HepG2 (cell line): Measurements from ENCODE around the gene TSPAN5. TPM values are rescaled to one million over a fixed set of nuclear protein-coding genes. Genes with fewer than 3 reads are reported as not detected.

Experiments
- ATAC-seq: fragments of 200-7000 bp; cut with Tn5 transposase; 3 replicates; pipeline ENCODE4 v1.9.1; 2020; ENCODE audit warnings: mild to moderate bottlenecking, moderate library complexity
- BruUV-seq: library from RNA; stranded (reverse); fragments of 400-500 nt; replicated peaks from 2 replicates; lab custom pipeline; 2021; lab: Mats Ljungman, UMichigan
- CTCF ChIA-PET: fragments of 300-600 bp; formaldehyde crosslinking; extraction: SDS; loops from one replicate; lab custom pipeline; 2021; ENCODE audit warnings: low total read pairs, inconsistent platforms, low intra/inter-chr PET ratio; lab: Yijun Ruan, JAX
- POLR2A ChIA-PET: fragments of 350-600 bp; sonication (Branson Sonifier 250); formaldehyde crosslinking; loops from one replicate; lab custom pipeline; 2020; ENCODE audit warnings: antibody characterized with exemption, inconsistent platforms; lab: Yijun Ruan, JAX
- DNase-seq: peaks from one replicate; pipeline ENCODE4 v3.0.0-alpha.2; 2015; ENCODE audit warnings: low spot score
- FAIRE-seq: peaks from 3 replicates; lab custom pipeline; 2011; peaks lifted over from hg19 to GRCh38; lab: Jason Lieb, UNC
- H2AFZ ChIP-seq: one replicate; pipeline ENCODE4 v1.6.1; 2011; ENCODE audit warnings: low read length, inconsistent platforms
- H3K27ac ChIP-seq: fragments of 300-600 bp; 3 replicates; pipeline ENCODE4 v1.8.0; 2011; ENCODE audit warnings: mixed run types, mild to moderate bottlenecking, mixed read lengths, low read length, inconsistent platforms; ENCODE audit not compliant: insufficient read depth; ENCODE audit errors: extremely low read length
- H3K27me3 ChIP-seq, 2 experiments: fragments of 200-600 bp in 1 of 2; 2 replicates in 1 of 2; 3 replicates in 1 of 2; pipeline versions ENCODE4 v1.6.0 to v1.8.0; 2011; ENCODE audit warnings: low read length in 2 of 2, mild to moderate bottlenecking in 2 of 2, moderate library complexity in 2 of 2, inconsistent platforms in 1 of 2; ENCODE audit not compliant: insufficient read depth in 2 of 2, control insufficient read depth in 1 of 2
- H3K36me3 ChIP-seq, 2 experiments: fragments of 200-600 bp in 1 of 2; replicated peaks in 1 of 2; 2 replicates in 1 of 2; 3 replicates in 1 of 2; pipeline versions ENCODE4 v1.5.1 to v1.8.0; 2011; ENCODE audit warnings: low read length in 2 of 2, inconsistent platforms in 1 of 2; ENCODE audit not compliant: insufficient read depth in 2 of 2, control insufficient read depth in 1 of 2
- H3K4me1 ChIP-seq: 2 replicates; pipeline ENCODE4 v1.5.1; 2012; ENCODE audit warnings: low read length, inconsistent platforms; ENCODE audit not compliant: insufficient read depth
- H3K4me2 ChIP-seq: 2 replicates; pipeline ENCODE4 v1.6.0; 2011; ENCODE audit warnings: low read depth, low read length, inconsistent platforms
- H3K4me3 ChIP-seq, 3 experiments: fragments of 200-600 bp in 1 of 3; sonication (generic), shearing (Covaris generic) in 1 of 3; replicated peaks in 1 of 3; 2 replicates each; pipeline ENCODE4 v1.5.1; 2011 to 2016; ENCODE audit warnings: low read length in 3 of 3, inconsistent platforms in 2 of 3, low read depth in 2 of 3, mild to moderate bottlenecking in 2 of 3, control low read depth in 1 of 3, mixed read lengths in 1 of 3; ENCODE audit not compliant: insufficient read depth in 1 of 3
- H3K79me2 ChIP-seq: one replicate; pipeline ENCODE4 v1.6.1; 2011; ENCODE audit warnings: low read length, inconsistent platforms; ENCODE audit not compliant: insufficient read depth
- H3K9ac ChIP-seq: 2 replicates; pipeline ENCODE4 v1.6.0; 2011; ENCODE audit warnings: mild to moderate bottlenecking, low read depth, low read length, inconsistent platforms; ENCODE audit not compliant: insufficient read depth
- H3K9me3 ChIP-seq: 2 replicates; pipeline ENCODE4 v1.5.1; 2012; ENCODE audit warnings: mild to moderate bottlenecking, low read length
- H4K20me1 ChIP-seq: 2 replicates; pipeline ENCODE4 v1.6.0; 2011; ENCODE audit warnings: inconsistent platforms, mild to moderate bottlenecking, low read length, moderate library complexity; ENCODE audit not compliant: insufficient read depth
- DMTF1 ChIP-seq: sonication (generic); formaldehyde crosslinking; IDR thresholded peaks from 2 replicates; pipeline ENCODE4 v1.4.0; 2020; ENCODE audit warnings: mild to moderate bottlenecking, missing genetic modification reagents
- GABPA ChIP-seq, 2 experiments: IDR thresholded peaks; 2 replicates each; pipeline ENCODE4 v1.6.1; 2011 to 2016; ENCODE audit warnings: low read depth in 2 of 2, low read length in 1 of 2, missing biosample characterization in 1 of 2, missing genetic modification characterization in 1 of 2
- HNRNPL ChIP-seq: fragments of 200-400 bp; formaldehyde crosslinking; IDR thresholded peaks from 2 replicates; pipeline ENCODE4 v1.6.1; 2017; ENCODE audit warnings: mild to moderate bottlenecking, low read depth, low read length
- MXD4 ChIP-seq: IDR thresholded peaks from 2 replicates; pipeline ENCODE4 v1.6.1; 2016; ENCODE audit warnings: mild to moderate bottlenecking, missing biosample characterization, missing genetic modification reagents
- PRDM10 ChIP-seq: sonication (generic); formaldehyde crosslinking; IDR thresholded peaks from 2 replicates; pipeline ENCODE4 v1.4.0; 2020; ENCODE audit warnings: low read depth, missing genetic modification reagents
- TFE3 ChIP-seq: IDR thresholded peaks from 2 replicates; pipeline ENCODE4 v1.6.1; 2016
- TOE1 ChIP-seq: sonication (generic); formaldehyde crosslinking; IDR thresholded peaks from 2 replicates; pipeline ENCODE4 v1.4.0; 2020; ENCODE audit warnings: mild to moderate bottlenecking, missing genetic modification reagents
- TRIM24 ChIP-seq: sonication (generic); formaldehyde crosslinking; IDR thresholded peaks from 2 replicates; pipeline ENCODE4 v1.8.0; 2022; ENCODE audit warnings: mild to moderate bottlenecking, missing genetic modification reagents
- YY1 ChIP-seq: IDR thresholded peaks from 2 replicates; pipeline ENCODE4 v1.6.1; 2011; ENCODE audit warnings: low read length, low read depth, moderate library complexity, mild to moderate bottlenecking; ENCODE audit not compliant: insufficient read depth, insufficient replicate concordance
- ZNF646 ChIP-seq: sonication (generic); formaldehyde crosslinking; IDR thresholded peaks from 2 replicates; pipeline ENCODE4 v1.9.0; 2021; ENCODE audit warnings: mild to moderate bottlenecking, missing genetic modification reagents
- WGBS: methylation state at CpG from one replicate; pipeline ENCODE4 v1.1.6; 2017; ENCODE audit warnings: low lambda C conversion rate; 5-methylcytosine and 5-hydroxymethylcytosine counted together
- in situ Hi-C: cut with HindIII; loops from 2 replicates; pipeline ENCODE4 v1.10.0; 2017; ENCODE audit warnings: low pct_unique_long_range_greater_than_20kb; ENCODE audit not compliant: extremely low pct_ligation_motif_present
- intact Hi-C: fragments of 100-400 bp; cut with micrococcal nuclease; formaldehyde crosslinking; loops from one replicate; pipeline ENCODE4 v1.10.0; 2022; ENCODE audit not compliant: unreplicated experiment
- polyA plus RNA-seq, 8 experiments: library from polyadenylated mRNA; depleted of rRNA in 3 of 8; stranded (reverse) in 7 of 8; unstranded in 1 of 8; fragments of >200 nt; fragmentation: Illumina TruSeq in 4 of 8; extraction: Trizol in 4 of 8; gene quantifications; 2 replicates each; pipeline versions ENCODE4 v1.2.1 to v1.2.3, GENCODE V29; 2011 to 2016; ENCODE audit warnings: low read depth in 4 of 8, missing spikeins in 1 of 8, mixed read lengths in 1 of 8; ENCODE audit not compliant: insufficient read depth in 1 of 8
- total RNA-seq, 5 experiments: library from RNA; depleted of rRNA; stranded (reverse); fragments of >200 nt; fragmentation: Illumina TruSeq; extraction: Trizol; gene quantifications; 2 replicates each; pipeline ENCODE4 v1.2.3, GENCODE V29; 2016; ENCODE audit warnings: low read depth in 1 of 5

The TSPAN5 gene
- total and polyA plus RNA-seq, 2 of the 13 experiments (the other 11 are each of a cell fraction or from before 2014, with no cell fraction given) = 0.20 to 0.53 TPM

- no TSS peak for BruUV-seq
- Histone ChIP-seq H3K4me3 (no peak overlapping the region), H3K4me2 (no peak overlapping the region), H2AFZ (no peak overlapping the region), H3K79me2 (no peaks in the 10 kb centered on the region), H3K36me3 (no peaks in the 10 kb centered on the region), H3K27me3 (peaks cover 0 to 8% of the 10 kb centered on the region in 2 experiments; a peak in 2 of 5 replicates), H3K27ac (no peak overlapping the region), H4K20me1 (no peaks in the 10 kb centered on the region), H3K4me1 (no peaks in the 10 kb centered on the region), H3K9me3 (no peaks in the 10 kb centered on the region), H3K9ac (no peak overlapping the region)
- ATAC-seq (no peak), DNase-seq (no peak), FAIRE-seq (no peak)
- intact Hi-C loops (no loop called here), in situ Hi-C loops (no loop called here)
- ChIA-PET POLR2A (no interaction called here), CTCF (no interaction called here)
- WGBS = 25% methylated on average over 6 of the region's 9 CpGs
- TF ChIP-seq ZNF646 (CRISPR knock-in tag) = no peak
- TF ChIP-seq DMTF1 (CRISPR knock-in tag) = no peak
- no peak for TF ChIP-seq GABPA (IDR thresholded peaks at IDR 0.05; ENCODE audit: low read depth, low read length)
- no peak for TF ChIP-seq GABPA (CRISPR knock-in tag; IDR thresholded peaks at IDR 0.05; ENCODE audit: low read depth)
- TF ChIP-seq PRDM10 (CRISPR knock-in tag) = no peak
- no peak for TF ChIP-seq TRIM24 (CRISPR knock-in tag)
- TF ChIP-seq HNRNPL = no peak
- no peak for TF ChIP-seq TFE3 (CRISPR knock-in tag)
- no peak for TF ChIP-seq YY1
- TF ChIP-seq TOE1 = no peak
- no peak for TF ChIP-seq MXD4 (CRISPR knock-in tag)
Observed at GRCh38 chr4:98476891-98477290, 181.5 kb downstream of the TSPAN5 start.
